CD4-positive, alpha-beta T cell treated with Interleukin-17A for 4 hours (primary cell): ENCODE measurements around the gene KLF5.
A peak's percentile ranks its signal among the peaks of the same experiment; 100 is the strongest.
"Not testable (repeated sequence)": the region's sequence is repeated elsewhere in the genome, so short reads cannot be mapped to it uniquely, and the experiment has no call there.

Source experiments
- DNase-seq: peaks from one replicate; pipeline ENCODE4 v3.0.0-alpha.2; 2020; ENCODE audit warnings: mixed read lengths

Gene KLF5

DNA sequence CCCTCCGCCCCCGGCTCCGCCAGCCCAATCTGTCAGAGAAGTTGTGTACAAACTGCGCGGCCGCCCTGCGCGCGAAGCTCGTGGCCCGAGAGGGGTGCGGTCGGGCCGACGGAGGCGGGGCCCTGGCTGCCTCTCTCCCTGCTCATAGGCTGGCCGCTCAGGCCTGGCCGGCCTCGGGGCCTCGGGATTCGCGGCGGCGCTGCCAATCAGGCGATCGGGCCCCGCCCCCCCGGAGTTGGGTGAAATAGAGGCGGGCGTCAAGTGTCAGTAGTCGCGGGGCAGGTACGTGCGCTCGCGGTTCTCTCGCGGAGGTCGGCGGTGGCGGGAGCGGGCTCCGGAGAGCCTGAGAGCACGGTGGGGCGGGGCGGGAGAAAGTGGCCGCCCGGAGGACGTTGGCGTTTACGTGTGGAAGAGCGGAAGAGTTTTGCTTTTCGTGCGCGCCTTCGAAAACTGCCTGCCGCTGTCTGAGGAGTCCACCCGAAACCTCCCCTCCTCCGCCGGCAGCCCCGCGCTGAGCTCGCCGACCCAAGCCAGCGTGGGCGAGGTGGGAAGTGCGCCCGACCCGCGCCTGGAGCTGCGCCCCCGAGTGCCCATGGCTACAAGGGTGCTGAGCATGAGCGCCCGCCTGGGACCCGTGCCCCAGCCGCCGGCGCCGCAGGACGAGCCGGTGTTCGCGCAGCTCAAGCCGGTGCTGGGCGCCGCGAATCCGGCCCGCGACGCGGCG, at the start of gene KLF5:
Gene KLF5 (plus strand): TSS at position 270 of the 724 bp plus-strand sequence. CDS start 323 bp downstream, at position 593.
- DNase-seq, result peak; percentile 97

DNA sequence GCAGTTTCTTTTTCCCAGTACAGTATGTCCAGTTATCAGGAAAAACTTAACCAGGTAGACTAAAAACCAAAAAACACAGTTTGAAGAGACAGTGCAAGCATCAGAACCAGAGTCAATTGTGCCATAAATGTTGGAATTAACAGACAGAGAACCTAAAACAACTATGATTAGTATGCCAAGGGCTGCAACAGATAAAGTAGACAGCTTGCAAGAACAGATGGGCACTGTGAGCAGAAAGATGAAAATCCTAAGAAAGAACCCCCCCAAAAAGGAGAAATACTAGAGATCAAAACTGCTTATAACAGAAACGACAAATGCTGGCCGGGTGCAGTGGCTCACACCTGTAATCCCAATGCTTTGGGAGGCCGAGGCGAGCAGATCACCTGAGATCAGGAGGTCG, 47.1 kb upstream of the KLF5 start:
- DNase-seq, result no peak

DNA sequence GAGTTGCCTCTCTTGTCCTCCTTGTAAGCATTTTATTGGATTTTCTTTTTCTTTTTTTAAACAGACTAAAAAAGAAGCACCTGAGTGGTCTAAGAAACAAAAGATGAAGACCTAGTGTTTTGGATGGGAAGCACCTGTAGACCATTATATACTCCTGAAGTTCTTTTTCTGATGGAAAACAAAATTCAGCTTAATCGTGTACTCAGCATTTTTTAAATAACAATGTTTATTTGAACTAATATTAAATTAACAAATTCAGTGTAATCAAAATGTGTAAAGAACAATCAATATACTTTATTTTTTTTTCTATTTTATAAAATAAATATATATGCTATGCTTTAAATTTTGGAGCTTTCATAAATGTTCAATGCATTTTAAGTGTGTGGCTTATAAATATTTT, 43.0 kb upstream of the KLF5 start:
- no peak for DNase-seq

- DNase-seq, result no peak
Measured at GRCh38 chr13:73018336-73018735, 40.5 kb upstream of the KLF5 start.

DNA sequence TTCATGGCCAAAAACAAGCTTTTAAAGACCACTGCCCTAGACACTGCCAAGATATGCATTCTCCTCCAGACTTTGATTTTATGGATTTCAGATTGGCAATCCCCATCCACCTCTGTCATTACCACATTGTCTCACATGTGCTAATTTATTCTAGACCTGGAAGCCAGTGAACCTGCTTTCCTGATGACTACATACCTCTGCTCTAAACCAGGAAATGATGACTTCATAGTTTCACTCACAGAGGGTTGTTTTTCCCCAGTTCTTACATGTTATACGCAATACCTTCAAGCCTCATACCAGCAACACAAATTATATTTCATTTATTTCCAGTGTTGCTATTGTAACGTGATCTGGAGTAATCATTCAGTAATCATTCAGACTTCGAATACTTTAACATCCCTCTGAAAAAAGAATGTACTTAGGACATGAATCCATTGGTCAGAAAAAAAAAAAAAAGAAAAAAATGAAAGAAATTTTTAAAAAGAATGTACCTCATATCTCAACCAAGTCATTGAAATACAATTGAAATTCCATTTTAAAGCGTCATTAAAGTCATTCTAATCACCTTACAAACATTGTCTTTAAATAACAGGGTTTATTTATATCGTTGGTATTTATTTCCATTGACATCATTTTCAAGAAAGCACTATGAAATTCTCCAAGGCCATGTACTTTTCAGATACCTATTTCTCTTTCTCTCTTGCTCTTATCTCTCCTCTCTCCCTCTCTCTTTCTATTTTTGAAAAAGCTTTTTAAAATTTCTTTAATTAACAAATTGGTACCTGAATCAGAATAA, 33.4 kb upstream of the KLF5 start:
- DNase-seq, result no peak

DNA sequence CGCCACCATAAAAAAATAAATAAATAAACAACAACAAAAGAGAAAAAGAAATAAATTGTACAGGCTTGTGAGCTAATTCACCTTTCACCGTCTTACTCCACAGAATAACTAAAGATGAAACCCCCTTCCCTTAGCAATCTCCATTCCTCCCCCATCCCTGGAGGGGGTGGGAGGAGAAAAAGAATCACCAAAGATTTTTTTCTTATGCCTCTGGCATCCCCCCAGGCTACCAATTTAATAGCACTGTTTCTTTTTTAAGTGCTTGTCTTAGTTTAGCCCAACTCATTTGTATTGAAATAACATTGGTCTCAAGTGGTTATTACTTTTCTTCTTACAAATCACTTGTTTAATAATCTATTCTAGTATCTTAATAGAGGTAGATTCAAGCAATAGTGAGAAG, 23.9 kb upstream of the KLF5 start:
- no peak for DNase-seq

DNA sequence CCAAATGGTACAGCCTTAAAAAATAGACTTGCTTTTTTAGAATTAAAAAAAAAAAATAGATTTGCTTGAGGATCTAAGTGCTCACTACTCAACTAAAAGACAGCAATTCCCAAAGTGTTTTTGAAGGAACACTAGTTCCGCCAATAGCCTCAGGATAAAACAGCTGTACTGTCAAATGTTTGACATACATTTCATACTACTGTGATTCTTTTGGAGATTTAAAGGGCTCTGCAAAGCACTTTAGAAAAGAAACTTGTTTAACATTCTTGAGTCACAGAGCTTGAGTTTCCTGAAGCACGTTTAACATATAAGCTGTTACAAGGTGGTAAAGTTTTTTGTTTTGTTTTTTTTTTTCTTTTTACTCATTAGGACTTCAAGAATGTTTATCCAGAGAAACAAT, 23.1 kb upstream of the KLF5 start:
- no peak for DNase-seq

DNA sequence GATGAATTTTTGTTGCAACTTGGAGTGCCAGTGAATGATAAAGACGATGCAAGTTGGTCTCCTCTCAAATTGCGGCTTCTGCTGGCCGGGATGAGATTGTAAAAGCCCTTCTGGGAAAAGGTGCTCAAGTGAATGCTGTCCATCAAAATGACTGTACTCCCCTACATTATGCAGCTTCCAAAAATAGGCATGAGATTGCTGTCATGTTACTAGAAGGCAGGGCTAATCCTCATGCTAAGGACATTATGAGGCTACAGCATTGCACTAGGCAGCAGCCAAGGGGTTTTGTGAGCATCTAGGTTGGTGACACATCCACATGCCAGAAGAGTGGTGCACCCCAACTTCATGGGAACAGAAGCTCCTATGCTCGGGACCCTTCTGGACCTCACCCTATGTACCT, 22.2 kb upstream of the KLF5 start:
- no peak for DNase-seq

DNA sequence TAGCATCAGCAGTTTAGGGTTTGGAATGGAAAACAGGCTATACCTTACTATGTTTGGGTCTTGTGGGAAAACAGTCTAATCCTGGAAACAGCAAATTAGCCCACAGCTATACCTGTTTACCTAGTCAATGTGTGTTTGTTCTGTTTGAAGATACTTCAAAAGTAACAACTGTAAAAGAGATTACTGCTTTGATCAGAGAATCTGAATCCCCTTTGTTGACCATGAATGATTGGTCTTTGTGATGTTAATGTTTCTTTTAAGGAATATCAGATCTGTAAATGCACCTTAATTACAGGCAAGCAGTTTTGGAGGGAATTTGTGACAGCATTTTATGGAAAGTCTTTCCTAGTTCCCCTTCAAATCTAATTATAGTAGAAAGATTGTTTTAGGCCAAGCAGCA, 20.7 kb upstream of the KLF5 start:
- no peak for DNase-seq

- no peak for DNase-seq
Measured at GRCh38 chr13:73039201-73040108, 19.4 kb upstream of the KLF5 start.

- no peak for DNase-seq
Measured at GRCh38 chr13:73040484-73040883, 18.3 kb upstream of the KLF5 start.

DNA sequence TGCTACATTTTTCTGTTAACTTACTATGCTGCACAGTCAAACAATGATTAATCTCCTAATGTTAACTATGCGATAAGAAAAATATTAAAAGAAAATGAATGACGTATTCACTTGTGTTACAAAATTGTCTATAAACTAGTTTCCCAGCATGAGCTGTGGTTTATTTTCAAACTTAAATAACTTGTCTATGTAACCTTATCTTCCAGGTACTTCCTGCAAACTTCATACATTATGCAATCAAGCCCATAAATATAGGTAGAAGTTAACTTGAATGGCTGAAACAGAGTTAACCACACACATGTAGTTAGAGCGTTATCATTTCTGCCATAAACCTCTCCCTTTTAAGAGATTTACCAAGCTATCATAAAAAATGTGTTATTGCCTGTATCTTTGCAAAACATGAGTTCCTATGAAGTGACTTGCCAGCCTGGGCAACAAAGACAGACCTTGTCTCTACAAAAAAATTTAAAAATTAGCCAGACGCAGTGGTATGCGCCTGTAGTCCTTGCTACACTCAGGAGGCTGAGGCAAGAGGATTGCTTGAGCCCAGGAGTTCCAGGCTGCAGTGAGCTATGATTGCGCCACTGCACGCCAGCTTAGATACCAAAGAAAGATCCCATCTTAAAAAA, 17.7 kb upstream of the KLF5 start:
- no peak for DNase-seq

- DNase-seq, result no peak
Measured at GRCh38 chr13:73045031-73045430, 13.8 kb upstream of the KLF5 start.

DNA sequence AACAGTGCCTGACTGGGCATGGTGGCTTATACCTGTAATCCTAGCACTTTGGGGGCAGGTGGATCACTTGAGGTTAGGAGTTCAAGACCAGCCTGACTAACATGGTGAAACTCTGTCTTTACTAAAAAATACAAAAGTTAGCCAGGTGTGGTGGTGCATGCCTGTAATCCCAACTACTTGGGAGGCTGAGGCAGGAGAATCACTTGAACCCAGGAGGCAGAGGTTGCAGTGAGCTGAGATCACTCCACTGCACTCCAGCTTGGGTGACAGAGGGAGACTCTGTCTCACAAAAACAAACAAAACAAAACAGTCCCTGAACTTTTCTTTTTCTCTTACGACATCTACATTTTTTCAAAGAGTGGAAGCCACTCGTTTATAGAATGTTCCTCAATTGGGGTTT, 10.2 kb upstream of the KLF5 start:
- not testable (repeated sequence) for DNase-seq

DNA sequence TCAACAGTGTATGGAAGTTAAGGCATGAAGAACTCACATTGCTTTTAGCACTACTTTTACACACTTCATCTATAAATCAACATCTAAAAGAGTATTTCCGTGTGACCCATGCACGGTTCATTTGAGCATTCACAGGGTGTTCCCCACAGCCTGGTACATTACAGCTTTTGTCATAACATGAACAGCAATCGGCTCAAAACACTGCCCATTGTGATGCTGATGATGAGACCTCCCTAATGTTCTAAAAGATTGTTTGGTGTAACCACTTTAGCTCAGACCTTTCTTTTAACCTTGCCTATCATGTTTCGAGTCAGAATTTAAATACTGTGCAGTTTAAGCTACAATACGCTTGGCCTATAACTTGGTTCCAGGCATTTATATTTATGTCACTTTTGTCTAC, 4.1 kb upstream of the KLF5 start:
- no peak for DNase-seq

GRCh38 chr13:73055813-73056564, 2.8 kb upstream of the KLF5 start:
- no peak for DNase-seq

GRCh38 chr13:73056565-73056962, 2.2 kb upstream of the KLF5 start:
- no peak for DNase-seq

DNA sequence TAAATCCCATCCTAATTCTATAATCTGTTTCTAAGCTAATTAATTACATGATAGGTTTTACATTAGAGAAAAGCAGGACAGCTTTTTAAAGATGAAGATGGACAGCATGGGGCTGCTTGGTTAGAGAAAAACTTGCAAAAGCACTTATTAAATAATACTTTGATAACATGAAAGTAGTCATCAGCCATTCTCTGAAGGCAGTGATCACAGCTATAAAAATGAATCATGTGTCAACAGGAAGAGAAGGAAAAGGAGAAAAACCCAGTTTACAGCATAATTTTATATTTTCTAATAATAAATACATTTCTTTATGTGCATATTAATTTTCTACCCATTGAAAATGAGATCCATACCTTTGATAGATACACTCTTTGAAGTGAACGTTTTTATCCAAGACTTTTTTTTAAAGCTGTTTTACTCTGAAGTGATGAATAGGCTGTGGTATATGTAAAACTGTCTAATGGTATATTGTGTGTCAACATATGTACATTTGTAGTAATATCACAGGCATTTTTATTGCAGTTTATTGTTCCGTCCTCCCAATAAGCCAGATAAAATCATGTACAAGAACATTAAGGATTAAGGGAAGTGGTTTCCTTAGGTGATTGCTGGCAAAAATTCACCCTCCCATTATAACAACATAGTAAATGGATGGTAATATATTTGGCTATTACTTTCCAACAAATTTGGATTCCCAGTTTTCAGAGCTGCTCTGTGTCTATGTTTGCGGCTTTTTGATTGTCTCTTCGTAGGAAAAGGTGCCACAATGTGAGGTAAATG, 1.3 kb upstream of the KLF5 start:
- no peak for DNase-seq

GRCh38 chr13:73058064-73058313, 816 bp upstream of the KLF5 start:
- no peak for DNase-seq

DNA sequence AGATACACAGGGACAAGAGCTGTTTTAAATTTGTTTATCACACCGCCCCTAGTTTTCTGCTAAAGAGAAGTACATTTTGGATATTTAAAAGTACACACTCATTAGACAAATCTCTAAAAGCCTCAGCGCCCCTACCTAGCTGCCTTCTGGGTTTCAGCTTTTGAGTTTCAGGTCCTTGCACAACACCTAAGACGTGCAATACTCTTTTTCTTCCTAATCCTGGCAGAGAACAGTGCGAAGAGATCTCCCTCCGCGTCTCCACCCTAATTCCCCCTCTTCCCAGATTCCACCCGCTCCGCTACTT, 421 bp upstream of the KLF5 start:
- no peak for DNase-seq

DNA sequence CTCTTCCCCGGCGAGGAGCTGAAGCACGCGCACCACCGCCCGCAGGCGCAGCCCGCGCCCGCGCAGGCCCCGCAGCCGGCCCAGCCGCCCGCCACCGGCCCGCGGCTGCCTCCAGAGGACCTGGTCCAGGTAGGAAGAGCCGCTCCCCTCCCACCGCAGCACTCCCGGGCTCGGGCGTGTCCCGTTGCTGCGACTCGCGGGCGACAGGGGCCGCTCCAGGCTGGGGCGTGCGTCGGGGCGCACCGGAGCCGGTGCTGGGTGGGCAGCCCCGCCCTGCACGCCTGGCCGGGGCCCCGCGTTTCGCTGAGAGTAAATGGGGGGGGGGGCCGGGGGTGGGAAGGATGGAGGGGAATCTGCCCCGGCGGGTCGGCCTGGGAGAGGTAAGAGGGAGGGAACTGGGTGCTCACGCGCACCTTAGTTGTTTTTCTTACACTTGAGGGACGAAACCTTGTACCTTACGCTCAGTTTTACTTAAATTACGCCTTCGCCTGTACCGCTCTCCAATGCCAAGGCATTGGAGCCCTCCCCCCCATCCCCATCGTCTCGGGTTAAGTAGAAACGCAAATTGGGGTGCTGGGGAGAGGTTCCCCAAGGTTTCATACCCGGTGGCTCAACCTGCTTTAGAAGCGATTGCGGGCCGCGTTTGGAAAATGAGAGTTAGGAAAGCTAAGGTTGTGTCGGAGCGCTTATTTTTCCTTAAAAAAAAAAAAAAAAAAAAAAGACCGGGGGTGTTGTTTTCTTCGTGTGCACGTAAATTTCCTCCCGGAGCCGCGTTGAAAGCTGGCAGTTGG, 850 bp downstream of the KLF5 start:
- peak; percentile 64 for DNase-seq
